Measurements from ENCODE around the gene EEA1.
"Not testable (repeated sequence)": the region's sequence is repeated elsewhere in the genome, so short reads cannot be mapped to it uniquely, and the experiment has no call there.

Gene EEA1

DNA sequence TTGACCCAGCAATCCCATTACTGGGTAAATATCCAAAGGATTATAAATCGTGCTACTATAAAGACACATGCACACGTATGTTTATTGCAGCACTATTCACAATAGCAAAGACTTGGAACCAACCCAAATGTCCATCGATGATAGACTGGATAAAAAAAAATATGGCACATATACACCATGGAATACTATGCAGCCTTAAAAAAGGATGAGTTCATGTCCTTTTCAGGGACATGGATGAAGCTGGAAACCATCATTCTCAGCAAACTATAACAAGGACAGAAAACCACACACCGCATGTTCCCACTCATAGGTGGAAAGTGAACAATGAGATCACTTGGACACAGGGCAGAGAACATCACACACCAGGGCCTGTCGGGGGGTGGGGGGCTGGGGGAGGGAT lies 134.7 kb downstream of the EEA1 start:
- DNase-seq: not testable (repeated sequence)

DNA sequence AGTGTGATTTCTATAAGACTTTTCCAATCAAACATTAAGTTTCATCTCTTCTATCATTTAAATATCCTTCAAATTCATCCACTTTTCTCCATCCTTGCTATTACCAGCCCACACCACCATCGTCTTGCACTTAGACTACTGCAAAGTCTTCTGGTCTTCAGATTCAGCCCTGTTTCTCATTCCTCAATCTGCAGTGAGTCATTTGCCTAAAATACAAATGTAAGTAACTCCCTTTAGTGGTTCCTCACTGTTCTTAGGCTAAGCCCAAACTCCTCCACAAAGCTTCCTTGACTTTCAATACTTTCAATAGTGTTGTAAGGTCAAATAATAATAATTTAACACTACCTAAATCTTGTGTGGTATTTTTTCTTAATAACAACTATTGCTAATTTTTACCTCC lies 143.1 kb downstream of the EEA1 start:
- no peak for DNase-seq

DNA sequence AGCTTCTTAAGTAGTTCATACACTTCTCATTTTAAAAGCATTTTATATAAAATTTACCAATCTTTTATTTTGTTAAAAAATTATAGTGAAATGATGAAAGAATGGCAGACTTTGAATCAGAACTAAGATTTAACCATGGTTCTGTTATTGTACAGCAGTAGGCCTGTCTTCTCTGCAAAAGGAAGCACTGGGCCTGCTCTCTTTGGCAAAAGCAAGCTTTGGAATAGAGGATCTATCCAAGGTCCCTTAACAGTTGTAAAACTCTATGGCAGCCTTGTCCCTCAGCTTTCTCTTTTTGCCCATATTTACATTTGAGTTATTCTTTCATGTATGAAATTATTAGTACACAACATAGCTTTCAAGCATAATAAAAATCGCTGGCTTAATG lies 143.5 kb downstream of the EEA1 start:
- no peak for DNase-seq

DNA sequence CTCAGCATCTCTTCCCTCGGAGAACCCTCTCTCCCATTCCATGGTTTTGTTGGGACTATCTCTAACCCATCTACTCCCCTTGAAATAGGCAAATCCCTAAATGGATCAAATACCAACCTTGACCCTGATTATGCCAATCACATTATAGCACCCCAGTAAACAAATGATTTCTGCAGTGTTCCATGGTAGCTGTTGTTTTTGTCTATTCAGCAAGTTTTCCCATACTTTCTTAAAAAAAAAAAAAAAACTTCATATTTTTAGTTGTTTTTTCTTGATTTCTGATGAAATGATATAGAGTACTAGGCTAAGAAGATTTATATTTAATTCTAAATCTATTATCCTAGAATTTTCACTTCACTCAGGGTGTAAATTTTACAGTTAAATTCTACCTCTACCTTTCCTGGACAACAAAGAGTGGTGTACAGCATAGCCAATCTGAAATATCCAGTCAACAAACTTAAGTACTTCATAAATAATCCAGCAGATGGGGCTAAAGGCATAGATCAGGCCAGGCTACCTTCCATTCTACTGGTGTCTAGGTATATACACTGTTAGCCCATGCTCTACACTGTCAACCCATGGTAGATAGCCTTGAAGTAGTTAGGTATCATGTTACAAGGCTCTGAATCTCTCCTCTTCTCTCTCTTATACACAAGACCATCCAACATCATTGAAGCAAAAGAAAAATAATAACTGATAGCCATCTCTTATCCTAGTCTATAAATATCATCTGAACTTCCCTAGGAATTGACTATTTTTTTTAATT lies 144.1 kb downstream of the EEA1 start:
- DNase-seq: peak; percentile 59

DNA sequence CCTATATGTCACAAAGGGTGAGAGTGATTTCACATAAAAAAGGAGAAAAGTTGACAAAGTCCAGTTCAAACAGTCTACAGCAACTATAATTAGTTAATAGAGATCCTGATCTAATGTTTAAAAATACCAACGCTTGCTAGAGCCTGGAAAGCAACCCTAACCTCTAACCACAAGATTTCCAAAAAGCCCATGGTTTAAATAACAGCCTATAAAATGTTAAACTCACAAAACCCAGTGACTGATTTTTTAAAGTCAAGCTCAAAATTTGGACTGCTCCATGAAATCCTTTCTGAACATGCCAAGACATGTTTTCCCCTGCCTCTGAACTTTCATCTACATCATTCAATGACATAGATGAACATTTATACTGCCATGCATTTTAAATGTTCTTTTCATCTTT lies 144.7 kb downstream of the EEA1 start:
- no peak for DNase-seq

DNA sequence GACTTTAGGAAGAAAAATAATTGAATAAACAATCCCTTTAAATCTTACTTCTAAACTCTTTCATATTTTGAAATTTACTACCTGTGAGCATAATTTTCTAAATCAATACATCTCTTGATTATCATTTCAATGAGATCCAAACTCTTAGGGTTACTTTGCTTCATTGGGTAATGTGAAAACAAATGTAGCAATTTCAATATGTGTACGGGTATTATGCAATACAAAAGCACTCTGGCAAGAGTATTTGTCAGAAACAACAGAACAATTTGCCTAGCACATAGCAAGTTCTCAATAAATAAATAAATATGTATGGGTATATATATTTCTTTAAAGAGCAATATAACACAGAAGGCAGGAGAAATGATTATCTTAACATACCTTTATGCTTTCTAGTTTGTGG lies 149.2 kb downstream of the EEA1 start:
- no peak for DNase-seq

DNA sequence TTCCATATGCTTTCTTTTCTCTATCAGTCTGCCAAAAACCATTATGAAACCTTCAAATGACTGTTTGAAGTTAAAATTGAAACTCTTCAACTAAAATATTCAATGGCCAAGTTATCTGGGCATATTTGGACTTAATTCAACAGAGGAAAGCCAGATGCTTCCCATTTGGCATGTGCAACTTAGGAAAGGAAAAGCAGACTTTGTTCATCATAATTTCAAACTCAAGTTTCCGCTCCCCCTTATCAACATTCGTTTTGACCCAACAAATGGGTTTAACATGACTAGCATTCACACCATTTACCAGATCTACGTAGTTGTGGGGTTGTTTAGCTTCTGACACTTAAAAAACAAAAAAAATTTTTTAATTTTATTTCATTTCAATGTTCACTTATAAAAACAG lies 150.6 kb downstream of the EEA1 start:
- no peak for DNase-seq

DNA sequence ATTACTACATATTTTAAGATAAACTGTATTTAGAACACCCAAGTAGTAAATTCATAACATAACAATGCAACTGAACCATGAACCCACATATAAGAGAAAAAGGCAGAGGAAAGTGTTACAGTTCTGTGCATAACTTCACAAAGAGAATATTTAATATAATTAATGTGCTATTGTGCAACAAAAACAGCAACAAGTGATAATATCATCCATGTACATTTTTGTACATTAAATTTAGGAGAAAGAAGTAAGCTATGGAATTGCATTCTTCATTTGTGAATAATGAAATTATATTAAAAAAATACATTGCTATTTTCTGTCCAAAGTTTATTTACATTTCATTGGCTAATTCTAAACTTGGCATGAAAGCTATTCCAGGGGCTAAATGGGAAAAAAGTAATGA lies 153.7 kb downstream of the EEA1 start:
- no peak for DNase-seq

DNA sequence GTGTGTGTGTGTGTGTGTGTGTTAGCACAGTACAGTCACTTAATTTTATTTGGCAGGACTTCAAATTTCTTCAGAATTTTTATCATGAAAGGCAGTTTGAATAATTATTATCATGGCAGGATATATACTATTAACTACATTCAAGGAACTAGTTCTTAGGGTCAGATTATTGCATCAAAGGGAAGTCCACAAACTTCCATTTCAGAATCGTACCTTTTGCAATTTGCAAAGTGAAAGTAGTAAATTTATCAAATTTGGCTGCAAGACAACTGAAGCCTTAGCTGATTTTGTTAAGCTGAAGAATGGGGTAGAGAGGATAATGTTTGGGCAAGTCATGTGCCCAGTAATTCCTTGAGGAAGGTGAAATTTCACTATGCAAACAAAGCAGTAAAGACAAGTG lies 158.1 kb downstream of the EEA1 start:
- no peak for DNase-seq

DNA sequence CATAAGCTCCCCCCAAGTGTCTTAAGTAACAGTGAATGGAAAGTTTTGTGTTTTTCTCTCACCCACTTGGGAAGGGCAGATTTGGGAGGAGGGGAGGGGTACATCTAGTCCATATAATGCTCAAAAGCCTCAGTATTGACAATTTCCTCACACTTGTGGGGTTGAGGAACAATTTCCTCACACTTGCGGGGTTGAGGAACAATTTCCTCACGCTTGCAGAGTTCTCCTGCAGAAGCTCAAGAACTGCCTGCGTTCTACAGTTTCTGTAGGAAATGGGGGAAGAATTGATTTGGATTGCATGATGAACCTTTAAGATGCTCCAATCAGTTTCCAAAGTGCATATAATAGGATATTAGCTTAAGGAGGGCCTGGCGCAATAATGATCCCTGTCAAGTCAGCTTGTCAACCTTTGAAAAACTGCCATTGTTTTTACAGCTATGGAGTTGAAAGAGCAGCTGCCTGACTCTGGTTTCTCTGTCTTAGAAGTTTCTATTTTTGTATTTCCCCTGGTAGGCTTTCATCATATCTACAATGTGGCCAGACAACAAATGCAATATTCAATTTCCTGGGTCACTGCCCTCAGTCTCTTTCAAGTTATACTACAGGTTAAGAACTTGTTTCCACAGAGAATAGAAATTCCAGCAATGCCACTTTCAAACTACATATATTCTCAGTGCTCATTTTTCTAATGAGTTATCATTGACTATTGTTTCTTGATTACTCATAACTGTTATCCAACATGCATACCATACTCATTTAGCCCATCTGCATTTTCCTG lies 159.8 kb downstream of the EEA1 start:
- DNase-seq: no peak

DNA sequence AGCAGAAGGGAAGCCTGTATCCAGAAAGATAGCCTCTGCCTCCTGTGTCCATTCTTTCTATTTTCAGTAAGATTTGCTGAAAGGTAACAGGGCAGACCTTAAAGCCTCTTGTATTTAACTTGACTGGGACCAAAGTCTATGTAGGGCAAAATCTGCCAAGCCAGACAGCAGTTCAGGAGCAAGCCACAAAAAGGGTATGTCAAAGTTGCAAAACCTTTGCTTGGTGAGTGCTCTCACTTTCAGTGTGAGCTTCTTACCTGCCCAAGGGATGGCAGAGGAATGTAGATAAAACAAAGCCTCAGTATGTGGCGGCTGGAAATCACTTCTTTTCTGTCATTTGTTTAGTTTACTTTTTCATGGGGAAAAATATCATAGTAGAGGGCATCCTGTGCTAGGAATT lies 163.2 kb downstream of the EEA1 start:
- DNase-seq: no peak

DNA sequence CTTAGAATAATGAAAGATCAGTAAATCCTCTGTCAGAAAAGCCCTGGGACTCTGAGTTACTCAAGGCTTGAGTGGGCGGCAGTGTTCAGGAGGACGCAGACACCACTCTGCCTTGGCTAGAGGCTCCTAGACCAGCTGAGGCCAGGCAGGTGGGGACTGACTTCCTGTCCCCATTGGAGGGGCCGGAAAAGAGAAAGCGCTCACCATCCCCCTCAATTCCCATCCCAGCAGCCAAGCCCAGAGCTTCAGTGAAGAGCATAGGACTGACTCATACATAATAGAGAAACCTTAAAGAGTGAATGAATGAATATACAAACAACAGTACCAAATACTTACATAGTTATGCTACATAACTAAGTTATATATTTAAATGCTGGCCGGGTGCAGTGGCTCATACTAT lies 164.3 kb downstream of the EEA1 start:
- DNase-seq: no peak

DNA sequence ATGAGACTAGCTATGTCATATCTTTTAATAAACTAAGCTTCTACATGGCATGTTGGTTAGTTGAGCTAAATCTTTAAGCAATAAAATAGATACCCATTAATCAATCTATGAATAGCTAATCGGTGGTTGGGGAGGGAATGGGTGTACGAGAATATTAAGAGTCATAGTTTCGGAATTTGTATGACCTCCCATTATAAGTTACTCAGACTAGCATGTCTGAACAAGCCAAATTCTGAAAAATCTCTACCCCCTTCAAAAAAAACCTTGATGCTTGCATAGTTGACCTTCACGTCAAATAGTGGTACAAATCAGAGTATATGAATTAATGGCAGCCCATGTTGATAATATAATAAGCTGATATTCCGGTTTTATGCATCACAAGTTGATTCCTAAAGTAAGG lies 166.3 kb downstream of the EEA1 start:
- DNase-seq: no peak

DNA sequence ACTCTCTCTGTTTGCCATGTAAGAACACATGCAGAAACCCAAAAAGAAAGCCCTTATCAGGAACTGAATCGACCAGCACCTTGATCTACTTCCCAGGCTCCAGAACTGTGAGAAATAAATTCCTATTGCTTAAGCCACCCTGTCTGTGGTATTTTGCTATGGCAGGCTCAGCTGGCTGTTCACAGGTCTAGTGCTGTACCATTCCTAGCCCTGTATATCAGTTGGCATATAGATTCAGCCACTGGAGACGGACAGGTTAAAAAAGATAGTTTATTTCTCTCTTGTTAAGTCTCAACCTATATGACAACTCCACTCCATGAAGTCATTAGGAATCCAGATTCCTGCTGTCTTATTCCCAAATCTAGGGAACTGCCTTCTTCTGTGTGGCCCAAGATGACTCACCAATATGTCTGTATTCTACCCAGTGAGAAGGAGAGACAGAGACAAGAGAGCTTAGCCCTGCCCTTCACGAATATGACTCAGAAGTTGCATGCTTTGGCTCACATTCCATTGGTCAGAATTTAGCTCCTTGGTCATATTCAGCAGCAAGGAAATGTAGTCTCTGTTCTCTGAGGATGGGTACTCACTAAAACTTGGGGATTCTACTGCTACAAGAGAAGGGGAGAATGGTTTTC lies 169.3 kb downstream of the EEA1 start:
- DNase-seq: no peak

DNA sequence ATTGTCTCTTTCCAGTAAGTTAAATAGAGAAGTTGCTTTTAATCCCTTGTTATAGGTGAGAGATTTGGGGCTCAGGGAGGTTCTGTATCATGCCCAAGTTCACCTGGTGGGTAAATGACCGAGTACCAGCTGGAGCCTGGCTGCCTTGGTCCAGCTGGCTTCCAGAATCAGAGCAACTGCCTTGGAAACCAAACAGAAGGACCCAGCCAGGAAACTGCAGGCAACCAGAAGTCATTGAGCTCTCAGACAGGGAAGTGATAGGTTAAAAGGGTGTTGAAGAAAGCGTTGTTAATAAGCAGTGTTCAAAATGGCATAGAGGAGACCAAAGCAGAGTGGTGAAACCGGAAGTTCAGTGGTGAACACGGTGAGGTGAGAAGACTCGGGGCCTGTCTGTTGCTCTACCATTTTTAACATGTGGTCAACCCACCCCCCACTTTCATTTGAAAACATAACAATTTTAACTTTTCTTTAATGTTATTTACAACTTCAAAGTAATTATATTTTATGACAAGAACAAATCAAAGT lies 171.4 kb downstream of the EEA1 start:
- DNase-seq: no peak

DNA sequence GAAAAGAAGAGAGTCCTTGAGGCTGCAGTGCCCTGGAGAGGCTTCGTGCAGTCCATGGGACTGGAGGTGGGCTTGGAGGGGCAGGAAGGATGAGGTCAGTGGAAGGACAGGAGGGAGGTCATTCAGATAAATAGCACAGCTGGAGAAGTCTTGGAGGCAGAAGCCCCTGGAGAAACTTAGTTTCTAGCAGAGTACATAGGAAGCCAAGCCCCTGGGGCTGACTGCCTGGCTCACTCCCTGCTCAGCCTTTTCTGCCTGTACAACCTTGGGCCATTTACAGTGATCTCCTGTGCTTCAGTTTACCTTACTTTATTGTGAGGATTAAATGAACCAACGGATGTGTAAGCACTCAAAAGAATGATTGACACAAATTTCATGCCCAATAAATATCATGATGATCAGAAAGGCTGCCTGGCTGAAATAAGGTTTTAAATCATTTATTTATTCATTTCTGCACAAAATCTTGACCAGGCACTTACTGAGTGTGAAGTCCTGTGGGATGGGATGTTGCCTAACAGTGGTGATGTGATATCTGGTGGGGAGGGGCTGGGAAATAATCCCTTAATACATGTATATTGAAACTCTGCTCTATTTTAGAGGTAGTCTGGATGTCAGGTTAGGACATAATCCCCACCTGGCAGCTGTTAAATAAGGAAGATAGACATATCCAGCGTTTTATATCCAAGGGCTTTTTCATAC lies 172.0 kb downstream of the EEA1 start:
- DNase-seq: no peak

DNA sequence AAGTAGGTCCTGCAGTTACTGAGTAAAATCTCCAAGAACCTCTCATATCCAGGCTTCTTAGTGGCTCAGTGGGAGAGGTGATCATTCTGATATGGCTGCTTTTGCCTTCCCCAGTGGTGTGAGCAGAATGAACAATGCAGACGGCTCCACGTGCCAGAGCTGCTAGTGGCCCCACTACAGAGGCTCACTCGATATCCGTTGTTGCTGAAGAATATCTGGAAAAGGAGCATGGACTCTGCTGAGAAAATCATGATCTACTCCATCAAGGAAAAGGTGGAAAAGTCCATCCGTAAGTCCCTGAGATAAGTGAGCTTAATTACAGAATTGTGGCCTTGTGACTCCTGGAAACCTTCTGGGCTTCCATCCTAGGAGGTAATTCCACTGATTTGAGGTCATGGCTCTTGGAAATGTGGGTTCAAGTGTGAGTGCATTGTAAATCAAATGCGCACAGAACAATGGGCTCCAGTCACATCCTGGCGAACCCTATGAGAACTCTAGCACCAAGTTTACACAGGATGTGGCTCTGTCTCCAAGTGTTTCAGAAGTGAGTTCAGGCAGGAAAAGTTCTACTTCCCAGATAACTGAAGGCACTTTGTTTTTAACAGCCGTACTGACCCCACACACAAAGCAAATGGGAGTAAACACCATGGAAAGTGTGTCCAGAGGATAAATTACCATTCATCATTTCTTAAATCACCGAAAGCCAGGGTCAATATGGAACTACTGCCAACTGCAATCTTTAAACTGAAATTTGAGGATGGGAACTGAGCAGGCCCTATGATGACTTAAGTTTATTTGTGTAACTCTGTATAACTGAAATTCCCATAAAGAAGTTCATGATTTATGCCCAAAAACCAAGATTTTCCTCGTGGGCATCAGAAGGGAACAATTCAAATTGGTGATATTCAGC lies 174.9 kb downstream of the EEA1 start:
- no peak for DNase-seq

DNA sequence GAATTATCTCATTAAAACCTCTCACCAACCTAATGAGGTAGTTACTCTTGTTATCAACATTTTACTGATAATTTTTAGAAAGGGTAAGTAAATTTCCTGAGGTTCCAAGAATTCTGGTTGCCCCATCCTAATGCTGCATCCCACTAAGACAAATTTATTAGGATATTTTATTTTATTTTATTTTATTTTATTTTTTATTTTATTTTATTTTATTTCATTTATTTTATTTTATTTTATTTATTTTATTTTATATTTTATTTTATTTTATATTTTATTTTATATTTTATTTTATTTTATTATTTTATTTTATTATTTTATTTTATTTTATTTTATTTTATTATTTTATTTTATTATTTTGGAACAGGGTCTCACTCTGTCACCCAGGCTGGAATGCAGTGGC lies 179.4 kb downstream of the EEA1 start:
- not testable (repeated sequence) for DNase-seq

DNA sequence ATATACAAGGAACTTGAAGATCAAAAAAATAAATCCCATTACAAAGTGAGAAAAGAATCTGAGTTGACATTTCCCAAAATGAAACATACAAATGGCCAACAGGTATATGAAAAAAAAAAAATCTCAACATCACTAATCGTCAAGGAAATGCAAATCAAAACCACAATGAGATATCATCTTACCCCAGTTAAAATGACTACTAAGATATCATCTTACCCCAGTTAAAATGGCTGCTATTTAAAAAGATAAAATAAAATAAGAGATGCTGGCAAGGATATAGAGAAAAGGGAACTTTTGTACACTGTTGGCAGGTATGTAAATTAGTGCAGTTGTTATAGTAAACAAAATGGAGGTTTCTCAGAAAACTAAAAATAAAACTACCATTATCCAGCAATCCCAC lies 181.9 kb downstream of the EEA1 start:
- DNase-seq: no peak

DNA sequence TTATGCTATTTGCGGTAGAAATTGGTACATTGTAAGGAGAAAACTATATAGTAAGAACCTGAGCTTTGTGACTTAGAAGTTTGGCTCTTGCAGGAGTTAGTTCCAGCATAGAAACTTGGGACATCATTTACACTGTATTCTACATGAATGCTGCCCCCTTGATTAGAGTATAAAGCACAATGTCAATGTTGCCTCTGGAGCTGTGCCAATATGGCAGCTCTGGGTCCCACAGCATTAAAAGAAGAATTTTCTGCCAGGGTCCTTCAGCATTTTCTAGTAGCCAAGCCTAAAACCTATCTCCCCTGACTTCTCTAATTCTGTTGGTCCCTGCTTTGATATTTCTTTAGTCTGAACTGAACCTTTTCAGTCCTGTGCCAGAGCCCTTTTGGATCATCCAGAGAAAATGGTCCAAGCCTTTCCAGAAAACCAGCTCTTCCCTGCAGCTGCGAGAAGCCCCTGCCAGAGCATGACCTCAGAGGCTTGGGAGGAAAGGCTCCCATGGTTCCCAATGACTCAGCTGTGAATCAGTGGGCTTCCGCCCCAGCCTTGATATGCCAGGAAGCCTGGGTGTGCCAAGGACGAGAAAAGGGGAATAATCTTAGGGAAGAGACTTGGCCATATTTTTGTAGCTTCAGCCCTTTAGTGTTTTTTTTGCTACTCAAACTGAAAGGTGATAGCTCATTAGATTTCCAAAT lies 183.1 kb downstream of the EEA1 start:
- peak; percentile 19 for DNase-seq

DNA sequence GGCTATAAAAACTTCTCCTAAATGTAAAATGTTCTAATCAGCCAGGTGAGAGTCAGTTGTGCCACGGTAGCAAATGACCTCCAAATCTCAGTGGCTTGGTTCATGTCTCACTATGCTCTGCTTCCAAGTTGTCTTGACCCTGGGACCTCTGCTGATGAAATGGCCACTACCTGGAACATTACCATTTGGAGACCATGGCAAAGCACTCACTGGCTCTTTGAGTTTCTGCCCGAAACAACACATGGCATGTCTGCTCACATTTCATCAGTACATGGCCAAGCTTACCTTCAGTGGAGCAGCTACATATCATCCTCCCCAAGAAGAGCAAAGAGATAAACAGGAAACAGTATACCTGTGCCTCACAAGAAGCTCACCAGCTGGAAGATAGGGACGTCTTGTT lies 186.1 kb downstream of the EEA1 start:
- DNase-seq: no peak

DNA sequence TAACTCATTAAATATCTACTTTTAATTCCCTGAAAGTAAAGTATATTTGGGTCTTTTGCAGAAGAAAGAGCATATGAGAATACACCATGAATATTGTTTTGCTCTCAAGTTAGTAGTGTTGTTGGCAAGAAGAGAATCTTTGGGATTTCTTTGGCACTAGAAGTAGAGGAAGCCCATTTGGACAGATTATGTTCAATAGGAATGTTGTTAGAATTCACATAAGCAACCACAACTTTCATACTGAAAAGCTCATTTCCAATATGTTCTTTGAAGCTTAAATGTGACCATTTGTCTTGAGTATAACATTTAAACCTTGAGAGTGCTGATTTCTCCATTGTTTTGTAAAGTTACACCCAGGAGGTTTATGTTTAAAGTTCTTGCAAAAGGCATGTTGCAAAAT lies 188.7 kb downstream of the EEA1 start:
- no peak for DNase-seq

Measured in NCI-H1092 (cell line).